Measurements from ENCODE around the gene PRPF6.

The PRPF6 gene

DNA sequence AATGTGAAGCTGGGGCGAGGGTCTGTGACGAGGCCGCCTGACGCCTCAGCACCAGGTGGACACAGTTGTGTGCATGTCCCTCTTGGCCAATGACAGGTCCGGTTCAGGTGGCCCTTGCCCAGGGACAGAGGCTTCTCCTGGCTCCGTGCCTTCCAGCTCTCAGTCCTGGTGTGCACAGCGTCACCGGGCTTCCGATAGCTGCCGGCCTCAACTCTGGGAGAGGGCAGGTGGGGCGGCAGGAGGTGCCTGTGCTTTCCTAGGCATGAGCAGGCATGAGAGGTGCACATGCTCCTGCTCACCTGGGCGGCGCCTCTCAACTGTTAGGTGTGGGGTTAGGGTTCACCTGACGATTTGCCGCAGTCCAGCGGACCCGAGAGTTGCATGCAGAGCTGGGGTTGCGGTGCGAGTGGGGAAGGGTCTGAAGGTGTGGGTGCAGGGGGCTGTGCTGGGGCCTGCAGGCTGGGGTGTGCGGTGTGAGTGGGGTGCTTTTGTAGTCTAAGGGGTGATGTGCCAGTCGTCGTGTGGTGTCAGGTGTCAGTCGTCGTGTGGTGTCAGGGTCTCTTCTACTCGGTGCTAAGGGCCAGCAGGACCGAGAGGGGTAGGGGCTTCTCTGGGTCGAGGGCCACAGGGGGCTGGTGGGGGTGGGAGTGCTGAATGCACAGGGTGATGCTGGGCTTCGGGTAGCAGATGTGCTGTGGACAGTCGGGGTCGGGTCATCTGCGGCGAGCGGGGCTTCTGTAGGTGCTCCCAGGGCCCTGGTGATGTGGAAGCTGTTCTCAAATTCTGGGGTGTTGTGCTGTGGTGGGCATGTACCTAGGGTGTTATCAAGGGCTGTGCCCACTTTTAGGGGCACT, 72.3 kb downstream of the PRPF6 start:
- TF ChIP-seq ISL1 (CRISPR knock-in tag; IDR thresholded peaks at IDR 0.05): no peak
- no peak for TF ChIP-seq ZC3H10 (CRISPR knock-in tag; IDR thresholded peaks at IDR 0.05)
- TF ChIP-seq RARB (CRISPR knock-in tag; IDR thresholded peaks at IDR 0.05): no peak
- no peak for TF ChIP-seq GLIS3 (CRISPR knock-in tag; IDR thresholded peaks at IDR 0.05)
- TF ChIP-seq, protein P1, sequence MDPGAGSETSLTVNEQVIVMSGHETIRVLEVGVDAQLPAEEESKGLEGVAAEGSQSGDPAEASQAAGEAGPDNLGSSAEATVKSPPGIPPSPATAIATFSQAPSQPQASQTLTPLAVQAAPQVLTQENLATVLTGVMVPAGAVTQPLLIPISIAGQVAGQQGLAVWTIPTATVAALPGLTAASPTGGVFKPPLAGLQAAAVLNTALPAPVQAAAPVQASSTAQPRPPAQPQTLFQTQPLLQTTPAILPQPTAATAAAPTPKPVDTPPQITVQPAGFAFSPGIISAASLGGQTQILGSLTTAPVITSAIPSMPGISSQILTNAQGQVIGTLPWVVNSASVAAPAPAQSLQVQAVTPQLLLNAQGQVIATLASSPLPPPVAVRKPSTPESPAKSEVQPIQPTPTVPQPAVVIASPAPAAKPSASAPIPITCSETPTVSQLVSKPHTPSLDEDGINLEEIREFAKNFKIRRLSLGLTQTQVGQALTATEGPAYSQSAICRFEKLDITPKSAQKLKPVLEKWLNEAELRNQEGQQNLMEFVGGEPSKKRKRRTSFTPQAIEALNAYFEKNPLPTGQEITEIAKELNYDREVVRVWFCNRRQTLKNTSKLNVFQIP (CRISPR knock-in tag; IDR thresholded peaks at IDR 0.05; ENCODE audit: borderline replicate concordance, low read depth): no peak
- no peak for TF ChIP-seq ZNF70 (CRISPR knock-in tag; IDR thresholded peaks at IDR 0.05)

DNA sequence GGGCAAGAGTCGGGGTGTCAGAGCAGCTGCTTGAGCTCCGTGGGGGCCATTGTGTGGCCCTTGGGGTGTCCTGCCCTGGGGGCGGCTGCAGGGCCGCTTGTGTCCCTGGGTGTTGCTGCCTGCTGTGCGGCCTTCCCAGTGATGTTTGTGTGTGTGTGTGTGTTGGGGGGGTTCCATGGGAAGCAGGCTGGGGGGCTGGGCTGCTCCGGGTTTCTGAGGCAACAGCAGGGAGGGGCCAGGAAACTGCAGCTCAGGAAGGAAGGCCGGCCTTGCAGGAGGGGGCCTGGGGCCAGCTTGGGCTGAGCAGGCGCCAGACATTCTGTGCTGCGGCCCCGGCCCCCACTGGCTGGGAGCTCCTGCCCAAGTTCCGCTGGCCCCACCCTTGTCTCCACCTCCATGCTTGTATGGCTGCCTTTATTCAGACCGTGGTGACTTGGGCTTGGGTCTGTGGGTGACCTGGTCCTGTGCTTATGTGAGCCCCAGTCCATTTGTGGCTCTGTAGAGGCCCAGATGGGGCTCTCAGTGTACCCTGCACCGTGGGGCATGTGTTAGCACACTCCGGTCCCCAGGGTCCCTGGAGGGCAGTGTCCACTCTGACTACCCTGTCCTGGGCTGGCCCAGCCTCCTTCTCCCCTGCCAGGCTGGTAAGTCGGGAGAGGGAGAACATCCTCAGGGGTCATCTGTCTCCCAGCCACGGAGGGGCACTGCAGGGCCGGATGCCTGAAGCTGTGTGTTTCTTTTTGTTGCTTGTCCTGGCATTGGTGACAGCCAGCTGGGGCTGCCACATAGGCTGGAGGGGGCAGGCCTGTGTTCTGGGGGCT, 73.1 kb downstream of the PRPF6 start:
- TF ChIP-seq PPARA (CRISPR knock-in tag; IDR thresholded peaks at IDR 0.05; ENCODE audit: borderline replicate concordance) (no peak), OSR1 (CRISPR knock-in tag; IDR thresholded peaks at IDR 0.05) (no peak), ZC3H10 (CRISPR knock-in tag; IDR thresholded peaks at IDR 0.05) (no peak)
- TF ChIP-seq, protein P2, sequence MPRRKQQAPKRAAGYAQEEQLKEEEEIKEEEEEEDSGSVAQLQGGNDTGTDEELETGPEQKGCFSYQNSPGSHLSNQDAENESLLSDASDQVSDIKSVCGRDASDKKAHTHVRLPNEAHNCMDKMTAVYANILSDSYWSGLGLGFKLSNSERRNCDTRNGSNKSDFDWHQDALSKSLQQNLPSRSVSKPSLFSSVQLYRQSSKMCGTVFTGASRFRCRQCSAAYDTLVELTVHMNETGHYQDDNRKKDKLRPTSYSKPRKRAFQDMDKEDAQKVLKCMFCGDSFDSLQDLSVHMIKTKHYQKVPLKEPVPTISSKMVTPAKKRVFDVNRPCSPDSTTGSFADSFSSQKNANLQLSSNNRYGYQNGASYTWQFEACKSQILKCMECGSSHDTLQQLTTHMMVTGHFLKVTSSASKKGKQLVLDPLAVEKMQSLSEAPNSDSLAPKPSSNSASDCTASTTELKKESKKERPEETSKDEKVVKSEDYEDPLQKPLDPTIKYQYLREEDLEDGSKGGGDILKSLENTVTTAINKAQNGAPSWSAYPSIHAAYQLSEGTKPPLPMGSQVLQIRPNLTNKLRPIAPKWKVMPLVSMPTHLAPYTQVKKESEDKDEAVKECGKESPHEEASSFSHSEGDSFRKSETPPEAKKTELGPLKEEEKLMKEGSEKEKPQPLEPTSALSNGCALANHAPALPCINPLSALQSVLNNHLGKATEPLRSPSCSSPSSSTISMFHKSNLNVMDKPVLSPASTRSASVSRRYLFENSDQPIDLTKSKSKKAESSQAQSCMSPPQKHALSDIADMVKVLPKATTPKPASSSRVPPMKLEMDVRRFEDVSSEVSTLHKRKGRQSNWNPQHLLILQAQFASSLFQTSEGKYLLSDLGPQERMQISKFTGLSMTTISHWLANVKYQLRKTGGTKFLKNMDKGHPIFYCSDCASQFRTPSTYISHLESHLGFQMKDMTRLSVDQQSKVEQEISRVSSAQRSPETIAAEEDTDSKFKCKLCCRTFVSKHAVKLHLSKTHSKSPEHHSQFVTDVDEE (CRISPR knock-in tag; IDR thresholded peaks at IDR 0.05): no peak
- TF ChIP-seq, protein P3, sequence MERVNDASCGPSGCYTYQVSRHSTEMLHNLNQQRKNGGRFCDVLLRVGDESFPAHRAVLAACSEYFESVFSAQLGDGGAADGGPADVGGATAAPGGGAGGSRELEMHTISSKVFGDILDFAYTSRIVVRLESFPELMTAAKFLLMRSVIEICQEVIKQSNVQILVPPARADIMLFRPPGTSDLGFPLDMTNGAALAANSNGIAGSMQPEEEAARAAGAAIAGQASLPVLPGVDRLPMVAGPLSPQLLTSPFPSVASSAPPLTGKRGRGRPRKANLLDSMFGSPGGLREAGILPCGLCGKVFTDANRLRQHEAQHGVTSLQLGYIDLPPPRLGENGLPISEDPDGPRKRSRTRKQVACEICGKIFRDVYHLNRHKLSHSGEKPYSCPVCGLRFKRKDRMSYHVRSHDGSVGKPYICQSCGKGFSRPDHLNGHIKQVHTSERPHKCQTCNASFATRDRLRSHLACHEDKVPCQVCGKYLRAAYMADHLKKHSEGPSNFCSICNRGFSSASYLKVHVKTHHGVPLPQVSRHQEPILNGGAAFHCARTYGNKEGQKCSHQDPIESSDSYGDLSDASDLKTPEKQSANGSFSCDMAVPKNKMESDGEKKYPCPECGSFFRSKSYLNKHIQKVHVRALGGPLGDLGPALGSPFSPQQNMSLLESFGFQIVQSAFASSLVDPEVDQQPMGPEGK (CRISPR knock-in tag; IDR thresholded peaks at IDR 0.05; ENCODE audit: borderline replicate concordance): peak; percentile 26; the same call in 1 of the 2 replicates
- ATAC-seq: peak; percentile 39

More for the DNA sequence above, 72.3 kb downstream of the PRPF6 start:
- no peak for ATAC-seq

DNA sequence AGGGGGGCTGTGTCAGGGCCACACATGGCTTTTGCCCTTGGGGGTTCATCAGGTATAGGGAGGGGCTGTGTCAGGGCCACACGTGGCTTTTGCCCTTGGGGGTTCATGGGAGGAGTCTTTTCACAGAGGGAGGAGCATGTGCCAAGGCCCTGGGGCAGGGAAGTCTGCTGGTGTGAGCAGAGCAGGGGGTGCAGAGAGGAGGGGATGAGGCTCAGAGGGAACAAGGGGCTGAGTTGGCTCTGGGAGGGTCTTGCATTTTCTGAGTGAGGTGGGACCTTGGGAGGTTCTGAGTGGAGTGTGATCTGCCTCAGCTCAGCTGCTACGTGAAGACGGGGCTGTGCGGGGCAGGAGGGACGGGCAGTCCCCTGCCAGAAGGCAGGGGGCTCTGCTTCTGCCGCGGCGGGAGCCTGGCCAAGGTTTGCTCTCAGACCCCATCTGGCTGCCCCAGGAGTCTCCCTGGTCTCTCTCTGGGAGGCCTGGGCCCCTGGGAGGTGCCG, 74.5 kb downstream of the PRPF6 start:
- no peak for ATAC-seq
- TF ChIP-seq ZNF8 (CRISPR knock-in tag; IDR thresholded peaks at IDR 0.05) (no peak), ZNF565 (CRISPR knock-in tag; conservative IDR thresholded peaks at IDR 0.05; ENCODE audit: low read depth) (no peak), ZC3H10 (CRISPR knock-in tag; IDR thresholded peaks at IDR 0.05) (no peak), GLIS3 (CRISPR knock-in tag; IDR thresholded peaks at IDR 0.05) (no peak), PPARA (CRISPR knock-in tag; IDR thresholded peaks at IDR 0.05; ENCODE audit: borderline replicate concordance) (no peak), ZFP30 (CRISPR knock-in tag; IDR thresholded peaks at IDR 0.05) (no peak), CSDC2 (CRISPR knock-in tag; IDR thresholded peaks at IDR 0.05) (no peak), ISL1 (CRISPR knock-in tag; IDR thresholded peaks at IDR 0.05) (no peak), BACH2 (CRISPR knock-in tag; IDR thresholded peaks at IDR 0.05; ENCODE audit: borderline replicate concordance) (no peak), OSR1 (CRISPR knock-in tag; IDR thresholded peaks at IDR 0.05) (no peak)
- TF ChIP-seq, protein P4, sequence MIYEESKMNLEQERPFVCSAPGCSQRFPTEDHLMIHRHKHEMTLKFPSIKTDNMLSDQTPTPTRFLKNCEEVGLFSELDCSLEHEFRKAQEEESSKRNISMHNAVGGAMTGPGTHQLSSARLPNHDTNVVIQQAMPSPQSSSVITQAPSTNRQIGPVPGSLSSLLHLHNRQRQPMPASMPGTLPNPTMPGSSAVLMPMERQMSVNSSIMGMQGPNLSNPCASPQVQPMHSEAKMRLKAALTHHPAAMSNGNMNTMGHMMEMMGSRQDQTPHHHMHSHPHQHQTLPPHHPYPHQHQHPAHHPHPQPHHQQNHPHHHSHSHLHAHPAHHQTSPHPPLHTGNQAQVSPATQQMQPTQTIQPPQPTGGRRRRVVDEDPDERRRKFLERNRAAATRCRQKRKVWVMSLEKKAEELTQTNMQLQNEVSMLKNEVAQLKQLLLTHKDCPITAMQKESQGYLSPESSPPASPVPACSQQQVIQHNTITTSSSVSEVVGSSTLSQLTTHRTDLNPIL (CRISPR knock-in tag; IDR thresholded peaks at IDR 0.05; ENCODE audit: low read depth): no peak
- TF ChIP-seq, protein P3 (CRISPR knock-in tag; IDR thresholded peaks at IDR 0.05; ENCODE audit: borderline replicate concordance): no peak

Measured in SK-N-SH treated with all-trans-retinoic acid at 6 μM for 48 hours (cell line).